Umbilical cord (tissue), 2 donors: ENCODE measurements around the gene BOD1L2. TPM values are rescaled to one million over a fixed set of nuclear protein-coding genes. Genes with fewer than 3 reads are reported as not detected.
A peak's percentile ranks its signal among the peaks of the same experiment; 100 is the strongest.

Source experiments
- DNase-seq: peaks from one replicate; pipeline ENCODE4 v3.0.0-alpha.2; 2015; ENCODE audit warnings: low spot score
- total RNA-seq: library from RNA; depleted of rRNA; stranded (reverse); fragments of >200 nt; gene quantifications from one replicate; pipeline ENCODE4 v1.2.3, GENCODE V29; 2014; ENCODE audit warnings: low replicate concordance; ENCODE audit not compliant: insufficient read depth

Gene BOD1L2
- total RNA-seq: 3.1 TPM

GRCh38 chr18:57146956-57147636 is at the start of gene BOD1L2:
Gene BOD1L2, plus strand, starts transcription at chr18:57147087. Its CDS starts 226 bp downstream, at chr18:57147313.
- no peak for DNase-seq

- DNase-seq: peak; percentile 34
Measured at GRCh38 chr18:57107140-57107832, 39.6 kb upstream of the BOD1L2 start.

- DNase-seq: no peak
Measured at GRCh38 chr18:57110290-57110689, 36.6 kb upstream of the BOD1L2 start.

DNA sequence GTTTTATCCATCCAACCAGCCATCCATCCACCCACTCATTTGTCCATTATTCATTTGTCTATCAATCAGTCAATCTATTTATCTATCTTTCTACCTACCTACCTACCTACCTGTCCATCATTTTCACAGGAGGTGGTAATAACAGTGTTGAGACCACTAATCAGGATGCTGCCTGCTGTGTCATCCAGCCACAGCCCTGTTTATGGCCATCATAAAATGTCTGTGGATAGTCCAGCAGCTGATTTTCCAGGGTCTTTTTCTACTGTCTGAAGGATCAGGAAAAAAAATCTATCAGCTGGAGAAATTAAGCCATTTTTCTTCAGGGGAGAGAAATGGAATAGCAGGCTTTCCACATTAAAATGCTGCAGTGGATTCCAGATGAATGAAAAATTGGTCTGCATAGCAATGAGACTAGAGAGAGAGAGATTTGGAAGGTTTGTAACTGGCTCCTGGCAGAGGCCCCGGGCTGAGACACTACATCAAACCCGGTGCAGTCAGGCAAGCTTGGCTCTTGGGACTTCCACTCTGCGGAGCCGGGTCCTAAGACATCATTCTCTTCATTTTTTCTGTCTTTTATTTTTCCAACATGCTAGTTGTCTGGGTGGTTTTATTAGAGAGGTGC is 33.0 kb upstream of the BOD1L2 start:
- DNase-seq: no peak

- no peak for DNase-seq
Measured at GRCh38 chr18:57116598-57117132, 30.2 kb upstream of the BOD1L2 start.

DNA sequence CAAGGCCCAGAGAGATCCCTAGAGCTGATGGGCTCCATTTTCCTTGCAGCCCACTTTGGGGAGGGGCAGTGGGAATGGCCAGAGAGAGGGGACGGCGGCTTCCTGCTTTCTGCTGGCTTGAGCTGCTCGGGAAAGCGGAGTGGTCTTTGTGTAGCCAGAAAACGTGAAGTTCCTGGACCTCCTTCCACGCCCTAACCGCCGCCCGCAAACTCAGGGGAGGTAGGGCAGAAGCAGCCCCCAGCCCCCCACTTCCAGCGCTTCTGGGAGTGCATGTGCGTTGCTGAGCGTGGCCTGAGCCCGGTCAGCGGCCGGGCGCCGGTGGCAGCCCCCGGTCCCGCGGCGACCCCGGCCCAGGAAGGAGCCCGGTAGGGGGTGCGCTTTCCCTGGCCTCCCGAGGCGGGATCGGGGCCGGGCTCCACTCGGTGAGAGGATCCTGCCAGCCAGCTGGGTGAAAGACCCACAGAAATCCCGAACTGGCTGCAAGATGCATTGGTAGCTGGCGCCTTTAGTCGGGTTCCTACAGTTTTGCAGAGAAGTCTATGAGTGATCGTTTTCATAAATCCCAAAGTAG is 25.3 kb upstream of the BOD1L2 start:
- DNase-seq: no peak

- no peak for DNase-seq
Measured at GRCh38 chr18:57122936-57123510, 23.9 kb upstream of the BOD1L2 start.

GRCh38 chr18:57125627-57126026 is 21.3 kb upstream of the BOD1L2 start:
- no peak for DNase-seq

DNA sequence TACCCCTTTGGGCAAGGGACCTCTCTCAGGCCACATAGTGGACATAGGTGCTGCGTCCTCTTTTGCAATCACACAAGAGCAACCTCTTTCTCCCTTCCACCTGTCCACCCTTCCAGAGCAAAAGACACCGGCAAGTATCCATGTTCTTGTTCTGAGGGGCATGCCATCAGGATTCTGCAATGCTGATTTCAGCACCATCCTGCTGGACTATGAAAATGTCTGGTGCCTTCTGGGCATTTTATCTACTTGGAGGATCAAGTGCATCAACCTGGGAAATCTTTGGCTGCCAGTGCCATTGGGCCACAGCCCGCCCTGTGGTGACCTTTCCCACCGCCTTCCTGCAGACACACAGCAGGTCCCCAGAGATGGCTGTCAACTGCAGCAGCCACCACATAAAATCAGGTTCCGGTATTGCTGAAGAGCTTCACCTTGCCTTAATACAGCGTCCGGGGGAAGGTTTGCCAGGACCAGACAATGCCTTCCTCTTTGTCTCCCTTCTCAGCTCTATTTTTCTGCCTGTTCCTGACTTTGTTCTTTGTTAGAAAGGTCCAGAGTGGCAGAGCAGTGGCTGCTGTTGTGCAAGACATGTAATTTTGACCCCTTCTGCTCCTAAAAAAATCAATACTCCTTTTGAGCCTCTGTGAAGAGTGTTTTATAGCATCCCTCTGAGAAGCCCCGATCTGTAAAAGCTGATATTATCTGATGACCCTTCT is 18.5 kb upstream of the BOD1L2 start:
- DNase-seq: no peak

GRCh38 chr18:57131101-57131500 is 15.8 kb upstream of the BOD1L2 start:
- no peak for DNase-seq

GRCh38 chr18:57131782-57132181 is 15.1 kb upstream of the BOD1L2 start:
- no peak for DNase-seq

GRCh38 chr18:57134618-57135135 is 12.2 kb upstream of the BOD1L2 start:
- no peak for DNase-seq

- DNase-seq: no peak
Measured at GRCh38 chr18:57135699-57136098, 11.2 kb upstream of the BOD1L2 start.

GRCh38 chr18:57137847-57138246 is 9.0 kb upstream of the BOD1L2 start:
- no peak for DNase-seq

GRCh38 chr18:57141208-57142129 is 5.4 kb upstream of the BOD1L2 start:
- no peak for DNase-seq

DNA sequence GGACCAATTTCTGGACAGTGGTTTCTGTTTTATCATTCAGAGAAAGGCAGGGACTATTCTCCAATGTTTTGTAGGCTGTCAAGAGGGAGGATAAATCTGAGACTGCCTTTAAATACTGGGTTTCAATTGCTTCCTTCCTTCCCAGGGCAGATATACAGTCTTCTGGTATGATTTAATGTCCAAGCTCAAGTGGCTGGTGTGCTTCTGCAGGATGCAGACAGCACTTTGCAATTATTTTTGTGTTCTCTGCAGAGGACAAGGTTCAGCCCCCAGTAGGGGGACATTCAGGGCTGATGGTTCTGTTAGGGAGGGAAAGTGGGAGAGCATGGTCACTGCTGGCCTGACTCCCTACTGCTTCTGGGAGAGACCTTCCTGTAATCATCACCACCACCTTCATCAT is 4.6 kb upstream of the BOD1L2 start:
- DNase-seq: no peak

DNA sequence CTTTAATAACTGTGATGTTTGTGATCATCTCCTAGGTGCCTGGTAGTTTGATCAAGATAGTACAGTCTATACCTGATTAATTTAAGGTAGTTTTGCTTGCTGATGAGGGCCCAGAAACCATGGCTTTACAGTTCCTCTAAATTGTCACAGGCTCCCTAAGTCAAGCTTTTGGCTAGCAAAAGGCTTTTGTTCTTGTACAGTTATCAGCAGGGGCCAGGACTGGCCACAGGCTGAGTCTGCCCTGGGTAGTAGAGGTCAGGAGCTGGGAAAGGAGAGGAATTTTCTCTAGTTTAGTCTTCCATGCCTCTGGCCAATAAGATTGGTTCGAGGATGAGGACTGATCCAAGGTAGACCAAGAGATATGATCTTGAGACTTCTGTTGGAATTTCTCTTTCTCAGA is 3.6 kb upstream of the BOD1L2 start:
- no peak for DNase-seq

GRCh38 chr18:57148263-57148662 is 1.4 kb downstream of the BOD1L2 start:
- DNase-seq: no peak

GRCh38 chr18:57149051-57149450 is 2.2 kb downstream of the BOD1L2 start:
- DNase-seq: no peak

- DNase-seq: no peak
Measured at GRCh38 chr18:57149531-57149930, 2.6 kb downstream of the BOD1L2 start.
